ENCODE measurements around the gene CTIF.

CTIF gene

GRCh38 chr18:48531082-48531403 is 7.8 kb upstream of the CTIF start:
- Histone ChIP-seq H2AFZ (ENCODE audit: low read depth, low read length, severe bottlenecking) (no peak overlapping the region), H3K27ac (ENCODE audit: low read depth, low read length) (no peak overlapping the region), H3K4me3 (ENCODE audit: insufficient read depth, low read length, poor library complexity, severe bottlenecking) (no peak overlapping the region), H3K36me3 (ENCODE audit: low read length) (no peaks in the 10 kb centered on the region), H3K4me2 (ENCODE audit: low read depth, low read length, poor library complexity, severe bottlenecking) (no peak overlapping the region), H3F3A (ENCODE audit: insufficient read depth) (no peaks in the 10 kb centered on the region), H3K79me2 (ENCODE audit: insufficient read depth, low read length) (no peaks in the 10 kb centered on the region), H3K9me3 (ENCODE audit: insufficient read depth, low read length) (no peaks in the 10 kb centered on the region), H3K27me3 (ENCODE audit: low read length) (no peaks in the 10 kb centered on the region), H3K9ac (ENCODE audit: low read length) (no peak overlapping the region), H4K20me1 (ENCODE audit: low read depth, low read length) (no peaks in the 10 kb centered on the region), H3K9me2 (replicated peaks; ENCODE audit: insufficient read depth, low read length) (no peaks in the 10 kb centered on the region)
- TF ChIP-seq EZH2phosphoT487 (conservative IDR thresholded peaks at IDR 0.05; ENCODE audit: low read length), result no peak
- TF ChIP-seq, protein P1, sequence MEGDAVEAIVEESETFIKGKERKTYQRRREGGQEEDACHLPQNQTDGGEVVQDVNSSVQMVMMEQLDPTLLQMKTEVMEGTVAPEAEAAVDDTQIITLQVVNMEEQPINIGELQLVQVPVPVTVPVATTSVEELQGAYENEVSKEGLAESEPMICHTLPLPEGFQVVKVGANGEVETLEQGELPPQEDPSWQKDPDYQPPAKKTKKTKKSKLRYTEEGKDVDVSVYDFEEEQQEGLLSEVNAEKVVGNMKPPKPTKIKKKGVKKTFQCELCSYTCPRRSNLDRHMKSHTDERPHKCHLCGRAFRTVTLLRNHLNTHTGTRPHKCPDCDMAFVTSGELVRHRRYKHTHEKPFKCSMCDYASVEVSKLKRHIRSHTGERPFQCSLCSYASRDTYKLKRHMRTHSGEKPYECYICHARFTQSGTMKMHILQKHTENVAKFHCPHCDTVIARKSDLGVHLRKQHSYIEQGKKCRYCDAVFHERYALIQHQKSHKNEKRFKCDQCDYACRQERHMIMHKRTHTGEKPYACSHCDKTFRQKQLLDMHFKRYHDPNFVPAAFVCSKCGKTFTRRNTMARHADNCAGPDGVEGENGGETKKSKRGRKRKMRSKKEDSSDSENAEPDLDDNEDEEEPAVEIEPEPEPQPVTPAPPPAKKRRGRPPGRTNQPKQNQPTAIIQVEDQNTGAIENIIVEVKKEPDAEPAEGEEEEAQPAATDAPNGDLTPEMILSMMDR (IDR thresholded peaks at IDR 0.05; ENCODE audit: insufficient read depth, low read length, poor library complexity, severe bottlenecking), result no peak

GRCh38 chr18:48531908-48532307 is 6.9 kb upstream of the CTIF start:
- TF ChIP-seq EZH2phosphoT487 (conservative IDR thresholded peaks at IDR 0.05; ENCODE audit: low read length), result no peak
- TF ChIP-seq, protein P1 (IDR thresholded peaks at IDR 0.05; ENCODE audit: insufficient read depth, low read length, poor library complexity, severe bottlenecking), result no peak
- H3K27ac ChIP-seq (ENCODE audit: low read depth, low read length), result no peak overlapping the region
- no peaks in the 10 kb centered on the region for H3F3A ChIP-seq (ENCODE audit: insufficient read depth)
- H3K27me3 ChIP-seq (ENCODE audit: low read length), result no peaks in the 10 kb centered on the region
- no peaks in the 10 kb centered on the region for H3K9me3 ChIP-seq (ENCODE audit: insufficient read depth, low read length)
- no peak overlapping the region for H3K9ac ChIP-seq (ENCODE audit: low read length)
- H2AFZ ChIP-seq (ENCODE audit: low read depth, low read length, severe bottlenecking), result no peak overlapping the region
- H3K4me3 ChIP-seq (ENCODE audit: insufficient read depth, low read length, poor library complexity, severe bottlenecking), result no peak overlapping the region
- H3K4me2 ChIP-seq (ENCODE audit: low read depth, low read length, poor library complexity, severe bottlenecking), result no peak overlapping the region
- H4K20me1 ChIP-seq (ENCODE audit: low read depth, low read length), result no peaks in the 10 kb centered on the region
- H3K9me2 ChIP-seq (replicated peaks; ENCODE audit: insufficient read depth, low read length), result no peaks in the 10 kb centered on the region
- H3K36me3 ChIP-seq (ENCODE audit: low read length), result no peaks in the 10 kb centered on the region
- H3K79me2 ChIP-seq (ENCODE audit: insufficient read depth, low read length), result no peaks in the 10 kb centered on the region

- H2AFZ ChIP-seq (ENCODE audit: low read depth, low read length, severe bottlenecking), result no peak overlapping the region
These were observed 5.3 kb upstream of the CTIF start for GRCh38 chr18:48533340-48534070.

More at GRCh38 chr18:48533340-48534070, 5.3 kb upstream of the CTIF start:
- Histone ChIP-seq H3K9me2 (replicated peaks; ENCODE audit: insufficient read depth, low read length) (no peaks in the 10 kb centered on the region), H3F3A (ENCODE audit: insufficient read depth) (no peaks in the 10 kb centered on the region), H3K4me3 (ENCODE audit: insufficient read depth, low read length, poor library complexity, severe bottlenecking) (no peak overlapping the region), H3K9ac (ENCODE audit: low read length) (no peak overlapping the region), H3K79me2 (ENCODE audit: insufficient read depth, low read length) (no peaks in the 10 kb centered on the region), H3K27ac (ENCODE audit: low read depth, low read length) (no peak overlapping the region), H3K27me3 (ENCODE audit: low read length) (no peaks in the 10 kb centered on the region), H3K36me3 (ENCODE audit: low read length) (no peaks in the 10 kb centered on the region), H4K20me1 (ENCODE audit: low read depth, low read length) (no peaks in the 10 kb centered on the region), H3K9me3 (ENCODE audit: insufficient read depth, low read length) (no peaks in the 10 kb centered on the region), H3K4me2 (ENCODE audit: low read depth, low read length, poor library complexity, severe bottlenecking) (no peak overlapping the region)
- TF ChIP-seq EZH2phosphoT487 (conservative IDR thresholded peaks at IDR 0.05; ENCODE audit: low read length), result no peak
- TF ChIP-seq, protein P1 (IDR thresholded peaks at IDR 0.05; ENCODE audit: insufficient read depth, low read length, poor library complexity, severe bottlenecking), result no peak
